NOMO-1 (cell line): ENCODE data around the gene LRRC23.
"Not testable (repeated sequence)": the region's sequence is repeated elsewhere in the genome, so short reads cannot be mapped to it uniquely, and the experiment has no call there.

Experiments
- DNase-seq, 2 experiments: peaks; one replicate each; lab custom pipeline; 2025; ENCODE audit not compliant: unreplicated experiment in 2 of 2; lab: John Stamatoyannopoulos, UW

The LRRC23 gene

DNA sequence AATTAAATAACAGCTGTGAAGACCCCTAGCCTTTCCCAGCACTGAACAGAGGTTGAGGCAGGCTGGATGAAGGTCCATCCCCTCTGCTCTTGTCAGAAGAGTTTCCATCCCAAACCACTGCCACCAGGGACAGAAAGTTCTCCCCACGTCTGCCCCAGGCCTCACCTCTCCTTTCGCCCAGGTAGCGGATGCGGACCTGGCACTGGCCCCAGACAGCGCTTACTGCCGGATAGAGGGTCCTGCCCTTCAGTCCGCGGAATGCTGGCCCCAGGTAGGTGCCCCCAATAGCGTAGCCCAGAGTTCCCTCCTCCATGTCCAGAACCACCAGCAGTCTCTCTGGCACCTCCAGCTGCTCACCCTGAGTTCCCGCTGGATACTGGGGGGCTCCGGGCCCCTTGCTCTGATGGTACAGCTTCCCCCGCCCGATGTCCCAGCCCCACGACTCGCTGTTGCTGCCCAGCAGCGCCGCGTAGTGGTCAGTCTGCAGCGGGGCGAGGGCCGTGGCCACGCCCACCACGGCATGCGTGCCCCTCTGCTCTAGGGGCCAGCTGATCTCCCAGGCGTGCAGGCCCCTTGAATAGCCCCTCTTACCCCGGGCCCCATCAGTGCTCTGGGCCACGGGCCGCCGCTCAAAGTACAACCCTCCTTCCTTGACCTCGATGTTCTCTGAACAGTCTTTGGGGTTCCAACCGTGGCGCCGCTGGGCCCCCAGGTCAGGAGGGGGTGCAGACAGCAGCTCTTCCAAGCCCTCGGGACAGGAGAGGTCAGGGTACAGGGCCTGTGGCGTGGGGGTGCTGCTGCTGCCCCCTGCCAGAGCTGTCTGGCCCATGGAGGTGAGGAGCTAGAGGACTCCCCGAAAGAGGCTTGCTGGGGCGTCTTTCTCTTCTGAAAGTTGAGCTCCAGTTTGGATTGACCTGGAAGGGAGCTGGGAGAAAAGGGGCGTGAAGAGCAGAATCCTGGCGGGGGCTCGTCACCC, 32.3 kb upstream of the LRRC23 start:
- DNase-seq: peak; percentile 60 to 66

GRCh38 chr12:6873094-6874014, 31.3 kb upstream of the LRRC23 start, which contains the start of gene SPSB2:
TSS of gene SPSB2 (minus strand) at chr12:6873303. CDS start at chr12:6872901, 402 bp downstream.
- peak; percentile 90 to 98 for DNase-seq

- peak in 1 of 2 experiments; percentile 62 for DNase-seq
Measured at GRCh38 chr12:6874015-6874368, 30.6 kb upstream of the LRRC23 start.

GRCh38 chr12:6879824-6880223, 24.8 kb upstream of the LRRC23 start:
- DNase-seq: not testable (repeated sequence)

DNA sequence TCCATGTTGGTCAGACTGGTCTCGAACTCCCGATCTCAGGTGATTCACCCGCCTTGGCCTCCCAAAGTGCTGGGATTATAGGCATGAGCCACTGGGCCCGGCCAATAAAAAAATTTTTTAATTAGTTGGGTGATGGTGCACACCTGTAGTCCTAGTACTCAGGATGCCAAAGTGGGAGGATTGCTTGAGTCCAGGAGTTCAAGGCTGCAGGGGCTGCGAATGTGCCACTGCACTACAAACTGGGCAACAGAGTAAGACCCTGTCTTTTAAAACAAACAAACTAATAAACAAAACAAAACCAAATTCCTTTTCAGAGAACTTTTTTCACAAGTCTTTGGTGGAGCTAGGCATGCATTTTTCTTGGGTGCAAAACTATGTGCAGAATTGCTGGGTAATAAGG, 21.4 kb upstream of the LRRC23 start:
- DNase-seq: no peak

DNA sequence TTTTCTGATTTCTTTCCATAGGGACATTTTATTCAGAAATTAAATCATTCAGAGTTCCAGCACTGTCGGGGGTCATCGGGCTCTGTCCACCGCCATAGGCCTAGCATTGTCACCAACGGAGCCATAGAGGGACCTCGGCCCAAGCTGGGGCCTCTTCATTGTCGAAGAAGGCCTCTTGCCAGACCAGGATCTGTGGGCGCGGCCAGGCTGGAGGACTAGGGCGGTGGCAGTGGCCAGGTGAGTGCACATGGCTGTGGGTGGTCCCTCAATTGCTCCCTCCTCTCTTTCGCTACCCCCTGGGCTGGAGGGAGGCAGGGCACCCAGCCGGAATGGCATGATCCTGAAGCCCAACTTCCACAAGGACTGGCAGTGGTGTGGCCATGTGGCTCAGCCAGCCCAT, 20.9 kb upstream of the LRRC23 start:
- no peak for DNase-seq

- DNase-seq: no peak
Measured at GRCh38 chr12:6884539-6884938, 20.1 kb upstream of the LRRC23 start.

GRCh38 chr12:6886206-6886999, 18.2 kb upstream of the LRRC23 start:
- not testable (repeated sequence) for DNase-seq

- DNase-seq: peak; percentile 74 to 75
Measured at GRCh38 chr12:6887460-6887859, 17.2 kb upstream of the LRRC23 start.

GRCh38 chr12:6888360-6888759, 16.3 kb upstream of the LRRC23 start:
- DNase-seq: no peak

DNA sequence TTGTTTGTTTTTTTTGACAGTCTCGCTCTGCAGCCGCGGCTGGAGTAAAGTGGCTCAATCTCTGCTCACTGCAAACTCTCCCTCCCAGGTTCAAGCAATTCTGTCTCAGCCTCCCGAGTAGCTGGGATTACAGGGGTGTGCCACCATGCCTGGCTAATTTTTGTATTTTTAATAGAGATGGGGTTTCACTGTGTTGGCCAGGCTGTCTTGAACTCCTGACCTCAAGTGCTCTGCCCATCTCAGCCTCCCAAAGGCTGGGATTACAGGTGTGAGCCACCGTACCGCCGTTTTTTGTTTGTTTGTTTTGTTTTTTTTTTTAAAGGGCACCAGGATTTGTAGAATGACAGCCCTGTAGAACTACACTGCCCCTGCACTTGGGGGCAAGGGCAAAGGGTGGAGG, 15.8 kb upstream of the LRRC23 start:
- not testable (repeated sequence) for DNase-seq

- not testable (repeated sequence) for DNase-seq
Measured at GRCh38 chr12:6889775-6890573, 14.6 kb upstream of the LRRC23 start.

GRCh38 chr12:6890789-6891645, 13.6 kb upstream of the LRRC23 start:
- peak; percentile 95 to 99 for DNase-seq

GRCh38 chr12:6891646-6892001, 13.0 kb upstream of the LRRC23 start:
- no peak for DNase-seq

GRCh38 chr12:6892683-6893082, 11.9 kb upstream of the LRRC23 start:
- not testable (repeated sequence) for DNase-seq

DNA sequence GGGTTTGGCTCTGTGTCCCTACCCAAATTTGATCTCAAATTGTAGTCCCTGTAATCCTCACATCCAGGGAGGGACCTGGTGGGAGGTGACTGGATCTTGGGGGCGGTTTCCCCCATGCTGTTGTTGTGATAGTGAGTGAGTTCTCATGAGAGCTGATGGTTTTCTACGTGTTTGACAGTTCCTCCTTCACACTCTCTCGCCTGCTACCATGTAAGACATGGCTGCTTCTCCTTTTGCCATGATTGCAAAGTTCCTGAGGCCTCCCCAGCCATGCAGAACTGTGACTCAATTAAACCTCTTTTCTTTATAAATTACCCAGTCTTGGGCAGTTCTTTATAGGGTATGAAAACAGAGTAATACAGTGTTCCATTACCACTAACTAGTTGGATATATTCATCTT, 10.3 kb upstream of the LRRC23 start:
- peak in 1 of 2 experiments; percentile 18 for DNase-seq

- no peak for DNase-seq
Measured at GRCh38 chr12:6896846-6897435, 7.7 kb upstream of the LRRC23 start.

DNA sequence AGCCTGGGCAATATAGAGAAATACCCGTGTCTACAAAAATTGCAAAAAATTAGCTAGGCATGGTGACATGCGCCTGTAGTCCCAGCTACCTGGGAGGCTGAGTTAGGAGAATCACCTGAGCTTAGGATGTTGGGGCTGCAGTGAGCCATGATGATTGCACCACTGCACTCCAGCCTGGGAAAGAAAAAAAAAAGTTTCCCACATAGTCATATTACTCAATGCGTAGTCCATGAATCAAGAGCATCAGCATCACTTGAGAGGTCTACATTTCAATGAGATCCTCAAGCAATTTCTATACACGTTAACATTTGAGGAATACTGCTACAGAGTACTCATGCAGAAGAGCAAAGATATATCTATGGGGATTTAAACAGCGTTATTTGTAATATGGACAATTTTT, 5.2 kb upstream of the LRRC23 start:
- DNase-seq: no peak
